Fibroblast of lung (primary cell): ENCODE results near the gene CCDC7.

Experiments used
- EZH2 ChIP-seq: IDR thresholded peaks from 2 replicates; pipeline ENCODE4 v1.5.1; 2012; ENCODE audit warnings: low read length, control low read depth, mild to moderate bottlenecking; ENCODE audit errors: missing control alignments
- TF ChIP-seq, protein P1 (sequence below), 2 donors: IDR thresholded peaks in 1 of 2; conservative IDR thresholded peaks in 1 of 2; 1 replicate in 1 of 2; 2 replicates in 1 of 2; pipeline ENCODE4 v1.5.1; 2011 to 2012; ENCODE audit warnings: low read length in 2 of 2, control low read depth in 1 of 2, inconsistent platforms in 1 of 2, low read depth in 1 of 2, mild to moderate bottlenecking in 1 of 2

DNA sequence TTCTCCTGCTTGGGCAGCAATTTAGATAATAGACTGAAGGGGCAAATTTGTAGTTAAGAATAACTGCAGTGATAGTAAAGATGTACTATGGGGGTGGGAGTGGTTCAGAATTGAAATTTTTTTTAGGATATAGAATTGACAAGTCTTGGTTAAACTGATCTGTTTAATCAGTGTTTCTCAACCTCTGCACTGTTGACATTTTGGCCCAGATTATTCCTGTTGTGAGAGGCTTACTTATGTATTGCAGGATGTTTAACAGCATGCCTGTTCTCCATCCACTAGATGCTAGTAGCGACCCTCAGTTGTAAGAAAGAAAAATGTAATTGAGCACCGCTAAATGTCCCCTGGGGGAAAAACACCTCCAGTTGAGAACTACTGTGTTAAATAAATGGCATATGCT lies 176.5 kb downstream of the CCDC7 start:
- TF ChIP-seq, protein P1, sequence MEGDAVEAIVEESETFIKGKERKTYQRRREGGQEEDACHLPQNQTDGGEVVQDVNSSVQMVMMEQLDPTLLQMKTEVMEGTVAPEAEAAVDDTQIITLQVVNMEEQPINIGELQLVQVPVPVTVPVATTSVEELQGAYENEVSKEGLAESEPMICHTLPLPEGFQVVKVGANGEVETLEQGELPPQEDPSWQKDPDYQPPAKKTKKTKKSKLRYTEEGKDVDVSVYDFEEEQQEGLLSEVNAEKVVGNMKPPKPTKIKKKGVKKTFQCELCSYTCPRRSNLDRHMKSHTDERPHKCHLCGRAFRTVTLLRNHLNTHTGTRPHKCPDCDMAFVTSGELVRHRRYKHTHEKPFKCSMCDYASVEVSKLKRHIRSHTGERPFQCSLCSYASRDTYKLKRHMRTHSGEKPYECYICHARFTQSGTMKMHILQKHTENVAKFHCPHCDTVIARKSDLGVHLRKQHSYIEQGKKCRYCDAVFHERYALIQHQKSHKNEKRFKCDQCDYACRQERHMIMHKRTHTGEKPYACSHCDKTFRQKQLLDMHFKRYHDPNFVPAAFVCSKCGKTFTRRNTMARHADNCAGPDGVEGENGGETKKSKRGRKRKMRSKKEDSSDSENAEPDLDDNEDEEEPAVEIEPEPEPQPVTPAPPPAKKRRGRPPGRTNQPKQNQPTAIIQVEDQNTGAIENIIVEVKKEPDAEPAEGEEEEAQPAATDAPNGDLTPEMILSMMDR (conservative IDR thresholded peaks at IDR 0.05 in 1 of 2, IDR thresholded peaks at IDR 0.05 in 1 of 2; ENCODE audit: low read depth in 1 of 2, low read length in 2 of 2): no peak
- no peak for TF ChIP-seq EZH2
